Measurements from ENCODE around the gene PHYH.

- TF ChIP-seq, protein P1, sequence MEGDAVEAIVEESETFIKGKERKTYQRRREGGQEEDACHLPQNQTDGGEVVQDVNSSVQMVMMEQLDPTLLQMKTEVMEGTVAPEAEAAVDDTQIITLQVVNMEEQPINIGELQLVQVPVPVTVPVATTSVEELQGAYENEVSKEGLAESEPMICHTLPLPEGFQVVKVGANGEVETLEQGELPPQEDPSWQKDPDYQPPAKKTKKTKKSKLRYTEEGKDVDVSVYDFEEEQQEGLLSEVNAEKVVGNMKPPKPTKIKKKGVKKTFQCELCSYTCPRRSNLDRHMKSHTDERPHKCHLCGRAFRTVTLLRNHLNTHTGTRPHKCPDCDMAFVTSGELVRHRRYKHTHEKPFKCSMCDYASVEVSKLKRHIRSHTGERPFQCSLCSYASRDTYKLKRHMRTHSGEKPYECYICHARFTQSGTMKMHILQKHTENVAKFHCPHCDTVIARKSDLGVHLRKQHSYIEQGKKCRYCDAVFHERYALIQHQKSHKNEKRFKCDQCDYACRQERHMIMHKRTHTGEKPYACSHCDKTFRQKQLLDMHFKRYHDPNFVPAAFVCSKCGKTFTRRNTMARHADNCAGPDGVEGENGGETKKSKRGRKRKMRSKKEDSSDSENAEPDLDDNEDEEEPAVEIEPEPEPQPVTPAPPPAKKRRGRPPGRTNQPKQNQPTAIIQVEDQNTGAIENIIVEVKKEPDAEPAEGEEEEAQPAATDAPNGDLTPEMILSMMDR (IDR thresholded peaks at IDR 0.05), result no peak
- TF ChIP-seq POLR2A (IDR thresholded peaks at IDR 0.05), result no peak
- no peak for TF ChIP-seq EP300 (IDR thresholded peaks at IDR 0.05)
- TF ChIP-seq POLR2AphosphoS5 (IDR thresholded peaks at IDR 0.05), result no peak
These were observed 58.3 kb downstream of the PHYH start for GRCh38 chr10:13241613-13242012.

Measured in gastroesophageal sphincter (tissue), 3 donors.